ENCODE data around the gene ZEB2. TPM values are rescaled to one million over a fixed set of nuclear protein-coding genes. Genes with fewer than 3 reads are reported as not detected.

Gene ZEB2
- 6.1 to 11.3 TPM (median 9.8 TPM) in 5 replicates for total RNA-seq (2022; extraction: Qiagen RNA extraction)

GRCh38 chr2:144519934-144520731 is at the start of gene ZEB2:
TSS of gene ZEB2 (minus strand) at chr2:144520119. CDS start at chr2:144517350, 2,769 bp downstream.

Measured in A549 treated with dexamethasone at 1 μM for 4 hours (cell line).